Cerebellar nuclear complex (tissue), 1 donor: ENCODE measurements around the gene SLC25A4.

Experiments used
- DNase-seq, 2 experiments: peaks; one replicate each; lab custom pipeline; 2025; lab: John Stamatoyannopoulos, UW

Gene SLC25A4

GRCh38 chr4:185120631-185120946, 22.5 kb upstream of the SLC25A4 start:
- DNase-seq = no peak

GRCh38 chr4:185122681-185123345, 20.3 kb upstream of the SLC25A4 start:
- no peak for DNase-seq

GRCh38 chr4:185124006-185124405, 19.1 kb upstream of the SLC25A4 start:
- no peak for DNase-seq

GRCh38 chr4:185127021-185127925, 15.8 kb upstream of the SLC25A4 start:
- peak in 1 of 2 experiments; percentile 19 for DNase-seq

GRCh38 chr4:185128272-185129119, 14.6 kb upstream of the SLC25A4 start:
- peak in 1 of 2 experiments; percentile 32 for DNase-seq

GRCh38 chr4:185134307-185134869, 8.7 kb upstream of the SLC25A4 start:
- peak in 1 of 2 experiments; percentile 1 for DNase-seq

GRCh38 chr4:185137233-185137925, 5.7 kb upstream of the SLC25A4 start:
- DNase-seq = no peak

GRCh38 chr4:185138161-185138560, 4.9 kb upstream of the SLC25A4 start:
- no peak for DNase-seq

- no peak for DNase-seq
These were observed 3.3 kb upstream of the SLC25A4 start for GRCh38 chr4:185139736-185140135.

- DNase-seq = no peak
These were observed 1.3 kb upstream of the SLC25A4 start for GRCh38 chr4:185141777-185142176.

- no peak for DNase-seq
These were observed 528 bp upstream of the SLC25A4 start for GRCh38 chr4:185142564-185142911.

GRCh38 chr4:185143601-185143969, 519 bp downstream of the SLC25A4 start:
- peak in 1 of 2 experiments; percentile 42 for DNase-seq

GRCh38 chr4:185144601-185145240, 1.7 kb downstream of the SLC25A4 start:
- no peak for DNase-seq

GRCh38 chr4:185145572-185145971, 2.5 kb downstream of the SLC25A4 start:
- no peak for DNase-seq

GRCh38 chr4:185149392-185149791, 6.3 kb downstream of the SLC25A4 start:
- no peak for DNase-seq

- DNase-seq = no peak
These were observed 8.2 kb downstream of the SLC25A4 start for GRCh38 chr4:185151296-185151695.

GRCh38 chr4:185165605-185166063, 22.6 kb downstream of the SLC25A4 start:
- DNase-seq = no peak

GRCh38 chr4:185167234-185167633, 24.2 kb downstream of the SLC25A4 start:
- DNase-seq = no peak

GRCh38 chr4:185171373-185172071, 28.5 kb downstream of the SLC25A4 start:
- DNase-seq = no peak

- DNase-seq = no peak
These were observed 36.4 kb downstream of the SLC25A4 start for GRCh38 chr4:185179488-185179887.
